Kidney epithelial cell (primary cell): Measurements from ENCODE around the gene DOCK4. TPM values are rescaled to one million over a fixed set of nuclear protein-coding genes. Genes with fewer than 3 reads are reported as not detected.

Experiments used
- DNase-seq: peaks from one replicate; pipeline ENCODE4 v3.0.0-alpha.2; 2010; ENCODE audit warnings: low read depth
- H3K27me3 ChIP-seq: 2 replicates; pipeline ENCODE4 v1.6.0; 2011; ENCODE audit warnings: low read length; ENCODE audit not compliant: control insufficient read depth, insufficient read depth
- H3K36me3 ChIP-seq: 2 replicates; pipeline ENCODE4 v1.5.1; 2011; ENCODE audit warnings: low read length; ENCODE audit not compliant: control insufficient read depth, insufficient read depth
- H3K4me3 ChIP-seq: 2 replicates; pipeline ENCODE4 v1.5.1; 2011; ENCODE audit warnings: low read depth, mild to moderate bottlenecking, control low read depth, low read length
- total RNA-seq: library from RNA; depleted of rRNA; stranded (reverse); fragments of >200 nt; gene quantifications from 2 replicates; pipeline ENCODE4 v1.2.3, GENCODE V29; 2015
- TF ChIP-seq, protein P1 (sequence below): IDR thresholded peaks from 2 replicates; pipeline ENCODE4 v1.5.1; 2011; ENCODE audit warnings: mild to moderate bottlenecking, moderate library complexity, low read length, control low read depth, inconsistent platforms; ENCODE audit not compliant: insufficient read depth, poor library complexity, severe bottlenecking

DOCK4 gene
- total RNA-seq, 1 donor from 2014 or later, result 16.8 TPM

DNA sequence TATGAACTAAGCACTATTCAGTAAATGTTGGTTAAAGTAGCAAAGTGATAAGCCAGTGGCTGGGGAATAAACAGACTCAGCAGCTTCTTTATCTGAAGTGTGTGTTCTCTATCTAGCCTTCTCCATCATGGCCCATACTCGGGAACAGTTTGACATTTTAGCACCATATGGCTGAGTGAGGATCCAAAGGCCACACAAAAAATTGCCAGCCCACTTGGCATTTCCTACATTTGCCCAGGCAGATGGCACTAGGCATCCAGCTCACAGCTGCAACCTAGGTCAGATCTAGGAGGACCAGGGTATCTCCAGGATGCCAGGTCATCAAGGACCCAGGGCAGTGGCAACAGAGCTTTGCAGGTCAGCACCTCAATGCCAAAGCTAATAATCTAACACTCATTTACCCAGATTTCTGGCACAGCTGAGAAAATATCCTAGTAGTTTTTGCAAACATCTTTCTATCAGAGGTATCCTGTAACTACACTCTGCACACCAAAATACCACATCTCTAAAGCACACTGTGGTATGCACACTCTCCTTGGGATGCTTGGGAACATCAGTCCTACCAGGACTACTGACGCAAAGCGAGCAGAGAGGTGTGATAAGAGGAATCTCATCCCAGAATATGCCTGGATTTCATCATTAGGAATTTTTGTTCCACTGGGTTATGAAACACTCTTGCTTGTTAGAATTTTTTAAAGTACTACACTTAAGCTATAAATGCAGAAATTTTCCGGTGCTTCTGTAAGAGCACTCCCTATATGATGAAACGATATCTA, 61.7 kb downstream of the DOCK4 start:
- H3K36me3 ChIP-seq, result no peaks in the 10 kb centered on the region
- no peak for DNase-seq
- TF ChIP-seq, protein P1, sequence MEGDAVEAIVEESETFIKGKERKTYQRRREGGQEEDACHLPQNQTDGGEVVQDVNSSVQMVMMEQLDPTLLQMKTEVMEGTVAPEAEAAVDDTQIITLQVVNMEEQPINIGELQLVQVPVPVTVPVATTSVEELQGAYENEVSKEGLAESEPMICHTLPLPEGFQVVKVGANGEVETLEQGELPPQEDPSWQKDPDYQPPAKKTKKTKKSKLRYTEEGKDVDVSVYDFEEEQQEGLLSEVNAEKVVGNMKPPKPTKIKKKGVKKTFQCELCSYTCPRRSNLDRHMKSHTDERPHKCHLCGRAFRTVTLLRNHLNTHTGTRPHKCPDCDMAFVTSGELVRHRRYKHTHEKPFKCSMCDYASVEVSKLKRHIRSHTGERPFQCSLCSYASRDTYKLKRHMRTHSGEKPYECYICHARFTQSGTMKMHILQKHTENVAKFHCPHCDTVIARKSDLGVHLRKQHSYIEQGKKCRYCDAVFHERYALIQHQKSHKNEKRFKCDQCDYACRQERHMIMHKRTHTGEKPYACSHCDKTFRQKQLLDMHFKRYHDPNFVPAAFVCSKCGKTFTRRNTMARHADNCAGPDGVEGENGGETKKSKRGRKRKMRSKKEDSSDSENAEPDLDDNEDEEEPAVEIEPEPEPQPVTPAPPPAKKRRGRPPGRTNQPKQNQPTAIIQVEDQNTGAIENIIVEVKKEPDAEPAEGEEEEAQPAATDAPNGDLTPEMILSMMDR, result no peak
- no peak overlapping the region for H3K4me3 ChIP-seq
- H3K27me3 ChIP-seq, result no peaks in the 10 kb centered on the region

DNA sequence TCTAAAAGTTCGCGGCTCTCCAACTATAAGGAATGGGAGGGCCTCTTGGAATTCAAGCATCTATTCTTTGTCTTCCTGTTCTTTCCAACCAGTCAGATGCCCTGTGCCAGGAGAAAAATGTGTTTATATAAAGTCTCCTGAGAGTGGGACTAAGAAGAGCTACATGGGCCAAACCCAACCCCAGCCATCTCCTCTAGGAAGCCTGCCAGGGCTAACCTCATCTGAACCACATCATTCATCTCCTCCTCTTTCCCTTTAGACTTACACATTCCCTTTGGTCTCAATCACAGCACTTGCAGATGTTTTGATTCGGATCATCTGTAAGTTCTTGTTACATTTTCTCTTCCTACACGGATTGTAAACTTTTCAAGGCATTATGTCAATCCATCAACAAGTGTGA, 62.6 kb downstream of the DOCK4 start:
- Histone ChIP-seq H3K4me3 (no peak overlapping the region), H3K27me3 (no peaks in the 10 kb centered on the region), H3K36me3 (no peaks in the 10 kb centered on the region)
- TF ChIP-seq, protein P1, result no peak
- no peak for DNase-seq

DNA sequence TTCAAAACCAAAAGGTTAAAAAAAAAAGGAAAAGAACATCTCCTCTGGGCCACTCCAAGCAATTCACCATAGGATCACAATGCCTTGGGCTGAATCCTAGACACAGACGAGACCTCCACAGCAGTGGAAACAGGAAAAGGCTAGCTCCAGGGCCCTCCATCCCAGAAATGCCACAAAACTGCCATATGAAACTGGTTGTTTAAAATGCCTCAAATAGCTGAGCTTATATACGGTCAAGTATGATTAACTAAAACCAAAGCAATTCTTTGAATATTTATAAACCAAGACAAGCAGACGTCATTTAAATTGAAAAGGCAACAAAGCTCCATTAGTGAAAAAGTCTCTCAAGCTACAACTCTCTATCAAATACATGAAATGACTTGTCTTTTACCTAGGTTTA, 63.1 kb downstream of the DOCK4 start:
- Histone ChIP-seq H3K27me3 (no peaks in the 10 kb centered on the region), H3K4me3 (no peak overlapping the region), H3K36me3 (no peaks in the 10 kb centered on the region)
- DNase-seq, result no peak
- TF ChIP-seq, protein P1, result no peak

DNA sequence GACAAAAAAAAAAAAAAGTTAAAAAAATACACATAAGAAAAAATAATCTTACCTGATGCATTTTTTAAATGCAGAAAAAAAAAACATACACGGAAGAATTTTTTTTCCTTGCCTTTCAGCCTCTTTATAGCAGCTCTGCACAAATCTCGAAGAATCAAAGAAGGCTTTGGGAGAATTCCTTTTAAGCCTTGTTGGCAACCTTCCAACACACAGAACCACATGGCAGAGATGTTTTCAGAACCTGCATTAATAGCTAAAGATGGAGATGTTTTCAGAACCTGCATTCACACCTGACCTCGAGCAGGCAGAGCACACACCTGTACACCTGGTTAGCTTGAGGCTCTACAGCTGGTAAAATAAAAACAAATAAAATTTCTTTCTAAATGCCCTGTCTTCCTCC, 65.6 kb downstream of the DOCK4 start:
- DNase-seq, result no peak
- Histone ChIP-seq H3K27me3 (no peaks in the 10 kb centered on the region), H3K36me3 (no peaks in the 10 kb centered on the region), H3K4me3 (no peak overlapping the region)
- TF ChIP-seq, protein P1, result no peak

- Histone ChIP-seq H3K4me3 (no peak overlapping the region), H3K36me3 (no peaks in the 10 kb centered on the region), H3K27me3 (no peaks in the 10 kb centered on the region)
- TF ChIP-seq, protein P1, result no peak
- DNase-seq, result no peak
Measured at GRCh38 chr7:112138938-112139337, 67.3 kb downstream of the DOCK4 start.
